HG03460 (cell line): ENCODE measurements around the gene JAZF1.
"Not testable (repeated sequence)": the region's sequence is repeated elsewhere in the genome, so short reads cannot be mapped to it uniquely, and the experiment has no call there.

Experiments used
- ATAC-seq: cut with Tn5 transposase; IDR thresholded peaks from one replicate; pipeline ENCODE4 v1.9.1; 2021; ENCODE audit not compliant: unreplicated experiment

The JAZF1 gene

DNA sequence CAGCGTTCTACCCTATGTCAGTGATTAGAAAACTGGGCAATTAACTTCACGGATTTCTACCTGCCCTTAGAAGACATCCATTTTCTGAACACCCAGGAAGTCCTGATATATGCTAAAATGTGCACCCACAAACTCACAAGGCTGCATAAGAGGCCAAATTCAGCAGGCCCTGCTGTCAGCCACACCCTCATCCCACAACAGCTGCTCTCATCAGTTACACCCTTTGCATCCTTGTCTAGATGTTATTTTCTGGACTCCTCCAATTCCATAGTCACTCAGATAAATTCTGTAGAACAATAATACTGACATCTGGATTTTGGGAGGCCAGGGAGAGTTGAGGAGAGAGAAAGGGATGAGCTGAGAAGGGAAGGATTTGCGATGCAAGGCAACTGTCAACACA, 231.7 kb downstream of the JAZF1 start:
- ATAC-seq: no peak

- no peak for ATAC-seq
Measured at GRCh38 chr7:27947586-27948278, 232.9 kb downstream of the JAZF1 start.

DNA sequence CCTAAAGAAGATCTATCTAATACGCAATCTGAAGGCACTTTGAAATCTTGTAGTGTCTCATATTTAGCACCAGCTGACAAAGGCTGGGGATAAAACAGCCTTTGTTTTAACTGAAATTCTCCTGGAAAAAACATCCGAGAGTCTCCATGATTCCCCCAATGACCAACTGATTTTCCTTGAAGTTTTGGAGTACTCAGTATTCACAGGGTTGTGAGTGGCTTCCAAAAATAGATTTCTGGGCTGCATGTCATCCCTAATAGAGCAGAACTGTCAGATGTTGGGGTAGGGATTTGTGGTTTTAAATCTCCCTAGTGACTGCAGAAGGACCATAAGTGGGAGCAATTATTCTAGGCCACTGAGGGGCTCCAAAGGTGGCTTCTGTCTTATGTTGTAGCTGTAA, 234.2 kb downstream of the JAZF1 start:
- no peak for ATAC-seq

GRCh38 chr7:27945058-27945795, 235.4 kb downstream of the JAZF1 start:
- no peak for ATAC-seq

DNA sequence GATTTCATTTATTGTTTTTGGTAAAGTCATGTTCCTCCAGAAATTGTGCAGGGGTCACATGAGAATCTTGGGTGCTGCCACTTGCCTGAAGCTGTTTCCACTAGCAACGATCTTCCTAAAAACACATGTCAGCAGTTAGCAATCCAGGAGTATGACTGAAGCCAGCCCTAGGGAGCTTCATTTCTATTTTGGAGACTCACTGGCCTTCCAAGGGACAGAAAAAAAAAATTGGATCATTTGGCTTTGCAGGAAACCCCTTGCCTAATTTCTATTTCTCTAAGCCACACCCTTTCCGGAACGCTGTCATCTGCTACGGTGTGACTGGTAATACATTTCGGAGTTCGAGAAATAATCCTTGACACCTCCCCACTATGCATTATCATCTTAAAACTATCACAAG, 236.0 kb downstream of the JAZF1 start:
- ATAC-seq: no peak

DNA sequence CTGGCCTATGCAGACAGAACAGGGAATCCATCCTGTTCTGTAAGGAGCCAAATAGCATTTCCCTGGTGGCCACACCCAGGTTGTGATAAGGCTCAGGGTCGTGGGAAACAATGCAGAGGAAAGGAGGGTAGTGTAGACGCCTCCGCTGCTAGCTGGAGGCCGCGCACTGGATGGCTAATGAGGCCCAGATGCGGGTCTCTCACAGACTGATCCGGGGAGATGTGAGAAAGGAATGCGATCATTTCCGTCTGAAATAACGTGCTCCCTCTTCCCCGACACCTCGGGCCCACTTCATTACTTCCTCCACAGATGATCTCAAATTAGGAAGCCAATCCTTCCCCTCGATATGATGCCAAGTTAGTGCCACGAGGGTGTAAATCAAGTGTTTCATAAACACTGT, 237.4 kb downstream of the JAZF1 start:
- ATAC-seq: no peak

- ATAC-seq: no peak
Measured at GRCh38 chr7:27942711-27943110, 237.9 kb downstream of the JAZF1 start.

DNA sequence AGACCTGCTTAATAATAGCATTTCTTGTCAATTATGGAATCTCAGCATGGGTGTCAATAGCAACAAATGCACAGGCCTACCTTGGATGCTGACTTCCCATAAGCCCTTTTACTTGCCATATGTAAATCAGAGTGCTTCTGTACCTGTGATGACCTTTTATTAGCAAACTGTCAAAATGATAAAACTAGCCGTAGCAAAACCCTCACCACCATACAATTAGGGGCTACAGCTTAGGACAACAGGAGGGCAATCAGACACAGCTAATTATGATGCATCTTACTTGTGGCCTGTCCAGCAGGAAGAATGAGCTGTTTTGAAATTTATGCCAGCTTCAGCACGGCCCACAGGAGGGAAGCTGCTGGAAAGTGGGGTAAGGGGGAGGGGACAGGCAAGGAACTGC, 239.1 kb downstream of the JAZF1 start:
- no peak for ATAC-seq

DNA sequence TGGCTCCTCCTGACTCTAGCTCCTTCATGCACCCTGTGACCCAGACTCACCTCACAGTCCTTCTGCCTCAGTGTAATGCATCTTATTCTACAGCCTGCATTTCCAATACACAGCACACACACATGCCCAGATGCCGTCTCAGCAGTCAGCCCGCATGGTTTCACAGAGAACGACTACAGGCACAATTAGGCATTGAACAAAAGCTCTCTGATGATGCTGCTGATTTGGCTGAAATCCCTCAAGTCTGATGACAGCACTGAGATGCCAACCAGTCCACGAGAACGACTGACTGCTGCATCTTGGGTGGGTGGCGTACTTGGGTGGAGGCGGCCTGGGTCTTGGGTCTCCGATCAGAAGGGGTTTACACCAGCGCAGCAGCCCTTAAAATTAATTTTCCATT, 240.3 kb downstream of the JAZF1 start:
- no peak for ATAC-seq

GRCh38 chr7:27939893-27940292, 240.7 kb downstream of the JAZF1 start:
- ATAC-seq: no peak

DNA sequence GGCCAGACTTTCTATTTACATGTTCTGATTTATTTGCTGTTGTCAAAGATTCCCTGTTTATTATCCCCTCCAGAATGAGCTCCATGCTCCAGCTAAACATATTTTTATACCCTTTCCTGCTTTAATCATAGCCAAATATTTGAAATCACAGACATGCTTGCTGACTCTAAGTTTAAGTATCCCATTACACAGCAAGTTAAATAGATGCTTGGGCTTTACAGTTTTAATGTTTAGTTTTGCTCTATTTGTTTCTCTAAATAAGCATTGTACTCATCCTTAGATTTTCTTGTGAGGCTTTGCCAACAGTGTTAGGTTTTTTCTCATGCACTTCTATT, 243.9 kb downstream of the JAZF1 start:
- no peak for ATAC-seq

- ATAC-seq: no peak
Measured at GRCh38 chr7:27936047-27936767, 244.4 kb downstream of the JAZF1 start.

DNA sequence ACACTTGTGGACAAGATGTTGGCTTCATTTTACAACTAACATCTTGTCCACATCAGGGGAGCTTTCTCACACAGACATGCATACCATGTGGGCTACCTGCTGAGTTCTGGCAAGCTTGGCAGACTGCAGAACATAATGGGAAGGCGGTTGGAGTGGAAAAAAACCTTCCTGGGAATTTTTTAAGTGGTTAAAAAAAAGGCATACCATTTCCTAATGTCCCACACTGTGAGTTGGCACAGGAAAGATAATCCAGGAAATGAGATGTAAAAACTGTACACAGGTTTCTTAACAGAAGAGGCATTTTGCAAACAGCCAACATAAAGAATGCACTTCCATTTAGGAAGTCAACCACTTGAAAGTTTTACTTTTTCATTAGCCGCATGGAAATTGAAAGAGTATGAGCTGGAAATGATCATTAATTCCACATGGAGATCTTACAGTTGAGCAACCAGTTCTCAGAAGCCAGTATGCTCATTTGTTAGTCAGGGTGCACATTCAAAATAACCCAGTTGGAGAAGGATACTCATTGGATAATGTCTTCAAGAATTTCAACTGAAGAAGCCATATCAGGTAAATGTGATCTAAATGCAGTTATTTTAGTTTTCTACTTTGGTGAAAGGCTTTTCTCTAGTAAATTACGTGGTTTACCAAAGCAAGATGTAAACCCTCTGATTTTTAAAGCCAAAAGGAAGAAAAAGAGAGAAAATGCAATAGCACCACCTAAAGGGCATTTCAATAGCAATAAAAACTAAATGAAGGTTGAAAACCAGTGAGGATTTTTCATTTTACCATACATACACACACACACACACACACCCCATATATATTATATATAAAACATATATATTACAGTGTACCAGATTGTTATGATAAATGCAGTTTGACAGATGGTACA, 246.7 kb downstream of the JAZF1 start:
- ATAC-seq: no peak

- no peak for ATAC-seq
Measured at GRCh38 chr7:27930910-27931476, 249.6 kb downstream of the JAZF1 start.

DNA sequence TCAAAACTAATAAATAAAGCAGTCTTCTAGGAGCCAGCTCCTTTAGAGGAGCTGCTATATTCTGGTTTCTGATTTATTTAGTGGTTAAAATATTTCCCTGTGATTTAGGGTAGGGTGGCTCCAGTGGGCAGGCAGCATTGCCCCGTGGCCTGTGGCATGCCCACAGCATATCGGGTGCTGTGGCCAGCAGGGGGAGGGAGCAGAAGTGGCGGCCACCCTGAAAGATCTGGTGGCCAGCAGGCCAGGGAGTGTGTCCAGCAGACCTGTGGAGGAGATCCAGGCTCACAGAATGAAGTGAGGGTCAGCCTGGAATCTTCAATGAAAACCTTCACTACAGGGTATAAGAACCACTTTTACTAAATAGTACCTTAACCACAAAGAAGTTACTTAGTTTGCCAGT, 251.5 kb downstream of the JAZF1 start:
- ATAC-seq: no peak

GRCh38 chr7:27928001-27928400, 252.6 kb downstream of the JAZF1 start:
- ATAC-seq: no peak

- ATAC-seq: no peak
Measured at GRCh38 chr7:27925573-27926201, 254.9 kb downstream of the JAZF1 start.

- ATAC-seq: no peak
Measured at GRCh38 chr7:27923642-27923980, 257.0 kb downstream of the JAZF1 start.

- ATAC-seq: no peak
Measured at GRCh38 chr7:27922907-27923641, 257.5 kb downstream of the JAZF1 start.

DNA sequence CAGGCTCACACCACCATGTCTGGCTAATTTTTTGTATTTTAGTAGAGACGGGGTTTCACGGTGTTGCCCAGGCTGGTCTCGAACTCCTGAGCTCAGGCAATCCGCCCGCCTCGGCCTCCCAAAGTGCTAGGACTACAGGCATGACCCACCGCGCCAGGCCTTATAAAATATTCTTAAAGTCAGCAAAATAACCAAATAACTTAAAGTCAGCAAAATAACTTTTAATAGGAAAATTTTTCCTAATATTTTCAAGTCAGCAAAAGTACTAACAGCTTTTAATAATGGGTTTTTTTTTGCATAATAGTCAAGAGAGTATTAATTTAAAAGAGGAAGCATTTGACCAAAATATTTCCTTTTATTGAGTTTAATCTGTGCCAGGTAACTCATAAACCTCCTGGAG, 258.2 kb downstream of the JAZF1 start:
- ATAC-seq: not testable (repeated sequence)
